HEK293T (cell line): ENCODE data around the gene UBR2.
"Not testable (repeated sequence)": the region's sequence is repeated elsewhere in the genome, so short reads cannot be mapped to it uniquely, and the experiment has no call there.

ENCODE experiments used
- CTCF ChIA-PET: fragments of 350-600 bp; formaldehyde crosslinking; extraction: SDS; loops from one replicate; lab custom pipeline; 2021; ENCODE audit warnings: antibody characterized with exemption, inconsistent platforms; lab: Yijun Ruan, JAX
- POLR2A ChIA-PET: fragments of 350-600 bp; formaldehyde crosslinking; extraction: SDS; loops from one replicate; lab custom pipeline; 2020; ENCODE audit warnings: antibody characterized with exemption, inconsistent platforms; lab: Yijun Ruan, JAX
- DNase-seq: peaks from one replicate; pipeline ENCODE4 v3.0.0; 2012; ENCODE audit warnings: mixed read lengths; ENCODE audit errors: extremely low spot score
- ARNT ChIP-seq: fragments of 450-650 bp; IDR thresholded peaks from 2 replicates; pipeline ENCODE4 v1.6.1; 2017; ENCODE audit warnings: mild to moderate bottlenecking
- BHLHE40 ChIP-seq: fragments of 450-650 bp; IDR thresholded peaks from 2 replicates; pipeline ENCODE4 v1.6.1; 2016; ENCODE audit warnings: mild to moderate bottlenecking, moderate library complexity, borderline replicate concordance
- CTBP1 ChIP-seq: fragments of 450-650 bp; IDR thresholded peaks from 2 replicates; pipeline ENCODE4 v1.6.1; 2016; ENCODE audit warnings: borderline replicate concordance
- ELF4 ChIP-seq: fragments of 450-650 bp; IDR thresholded peaks from 2 replicates; pipeline ENCODE4 v1.6.1; 2017; ENCODE audit warnings: antibody characterized with exemption
- FOXA1 ChIP-seq: fragments of 450-650 bp; IDR thresholded peaks from 2 replicates; pipeline ENCODE4 v1.6.1; 2016; ENCODE audit warnings: mild to moderate bottlenecking
- FOXK2 ChIP-seq: fragments of 450-650 bp; IDR thresholded peaks from 2 replicates; pipeline ENCODE4 v1.6.1; 2016; ENCODE audit warnings: mild to moderate bottlenecking
- FOXM1 ChIP-seq: fragments of 450-650 bp; IDR thresholded peaks from 2 replicates; pipeline ENCODE4 v1.6.1; 2017; ENCODE audit warnings: mild to moderate bottlenecking, borderline replicate concordance
- HDGF ChIP-seq: fragments of 450-650 bp; IDR thresholded peaks from 2 replicates; pipeline ENCODE4 v1.6.1; 2017; ENCODE audit warnings: antibody characterized with exemption, borderline replicate concordance
- L3MBTL2 ChIP-seq: fragments of 450-650 bp; conservative IDR thresholded peaks from 2 replicates; pipeline ENCODE4 v1.6.1; 2016; ENCODE audit warnings: mild to moderate bottlenecking
- LEF1 ChIP-seq: fragments of 450-650 bp; IDR thresholded peaks from 2 replicates; pipeline ENCODE4 v1.6.1; 2017; ENCODE audit warnings: mild to moderate bottlenecking, borderline replicate concordance
- NFRKB ChIP-seq: fragments of 450-650 bp; IDR thresholded peaks from 2 replicates; pipeline ENCODE4 v1.6.1; 2016; ENCODE audit warnings: mild to moderate bottlenecking, moderate library complexity
- SP1 ChIP-seq: fragments of 450-650 bp; IDR thresholded peaks from 2 replicates; pipeline ENCODE4 v1.6.1; 2017
- SUZ12 ChIP-seq: fragments of 450-650 bp; IDR thresholded peaks from 2 replicates; pipeline ENCODE4 v1.6.1; 2016; ENCODE audit warnings: mild to moderate bottlenecking
- TARDBP ChIP-seq: fragments of 450-650 bp; IDR thresholded peaks from 2 replicates; pipeline ENCODE4 v1.6.1; 2016
- ZNF384 ChIP-seq: fragments of 450-650 bp; IDR thresholded peaks from 2 replicates; pipeline ENCODE4 v1.6.1; 2016
- TF ChIP-seq, protein P1 (sequence below): fragments of 450-650 bp; IDR thresholded peaks from 2 replicates; pipeline ENCODE4 v1.6.1; 2016

UBR2 gene

DNA sequence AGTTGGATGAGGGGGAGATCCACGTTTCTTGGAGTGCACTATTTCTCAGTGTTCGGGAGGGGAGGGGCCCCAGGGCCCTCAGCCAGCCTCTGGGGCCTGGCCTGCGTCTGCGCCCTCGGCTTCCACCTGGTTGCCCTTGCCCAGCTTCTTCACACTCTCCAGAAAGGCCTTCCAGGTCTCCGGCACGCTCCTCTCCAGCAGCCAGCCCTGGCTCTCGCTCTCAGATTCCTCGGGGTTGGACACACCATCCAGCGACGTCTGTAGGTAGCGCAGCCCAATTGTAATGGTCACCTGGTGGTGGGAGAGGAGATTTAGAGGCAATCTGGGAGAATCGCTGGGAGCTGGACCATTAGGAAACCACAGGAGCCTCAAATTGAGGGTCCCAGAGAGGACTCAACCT lies 134.4 kb downstream of the UBR2 start:
- DNase-seq = peak; percentile 5
- ChIA-PET POLR2A (interaction anchor here (1.1 kb wide), 1 partner anchor 28 kb away, joined by 3 read pairs; no protein-coding TSS in a partner anchor), CTCF (no interaction called here)
- TF ChIP-seq TARDBP (no peak), ELF4 (no peak)

DNA sequence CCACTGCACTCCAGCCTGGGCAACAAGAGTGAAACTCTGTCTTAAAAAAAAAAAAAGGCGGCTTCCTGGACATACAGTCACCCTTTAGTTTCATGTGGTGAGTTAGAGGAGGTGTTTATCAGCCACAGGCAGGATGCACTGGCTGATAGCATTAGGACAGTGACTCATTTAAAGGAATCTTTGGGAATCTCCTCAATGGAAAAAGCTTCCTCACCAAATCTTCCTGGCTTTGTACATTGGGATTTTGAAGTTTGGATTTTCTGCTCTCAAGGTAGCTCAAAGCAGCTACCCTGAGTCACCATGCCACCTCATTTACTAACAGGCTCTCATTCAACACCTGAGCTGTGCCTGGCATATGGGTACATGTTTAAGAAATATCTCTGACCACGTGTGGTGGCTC lies 138.4 kb downstream of the UBR2 start:
- POLR2A ChIA-PET = interaction anchor here (0.7 kb wide), 1 partner anchor 42 kb away, joined by 3 read pairs; no protein-coding TSS in a partner anchor
- CTCF ChIA-PET = no interaction called here
- TF ChIP-seq CTBP1 (no peak), FOXM1 (no peak), ELF4 (no peak), SP1 (no peak), FOXK2 (no peak), TARDBP (no peak)
- TF ChIP-seq, protein P1, sequence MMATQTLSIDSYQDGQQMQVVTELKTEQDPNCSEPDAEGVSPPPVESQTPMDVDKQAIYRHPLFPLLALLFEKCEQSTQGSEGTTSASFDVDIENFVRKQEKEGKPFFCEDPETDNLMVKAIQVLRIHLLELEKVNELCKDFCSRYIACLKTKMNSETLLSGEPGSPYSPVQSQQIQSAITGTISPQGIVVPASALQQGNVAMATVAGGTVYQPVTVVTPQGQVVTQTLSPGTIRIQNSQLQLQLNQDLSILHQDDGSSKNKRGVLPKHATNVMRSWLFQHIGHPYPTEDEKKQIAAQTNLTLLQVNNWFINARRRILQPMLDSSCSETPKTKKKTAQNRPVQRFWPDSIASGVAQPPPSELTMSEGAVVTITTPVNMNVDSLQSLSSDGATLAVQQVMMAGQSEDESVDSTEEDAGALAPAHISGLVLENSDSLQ = no peak
- no peak for DNase-seq

- DNase-seq, CTCF ChIA-PET: not testable (repeated sequence)
- POLR2A ChIA-PET = interaction anchor here (0.7 kb wide), 1 partner anchor 42 kb away, joined by 3 read pairs; no protein-coding TSS in a partner anchor
Observed at GRCh38 chr6:42702786-42703185, 139.0 kb downstream of the UBR2 start.

DNA sequence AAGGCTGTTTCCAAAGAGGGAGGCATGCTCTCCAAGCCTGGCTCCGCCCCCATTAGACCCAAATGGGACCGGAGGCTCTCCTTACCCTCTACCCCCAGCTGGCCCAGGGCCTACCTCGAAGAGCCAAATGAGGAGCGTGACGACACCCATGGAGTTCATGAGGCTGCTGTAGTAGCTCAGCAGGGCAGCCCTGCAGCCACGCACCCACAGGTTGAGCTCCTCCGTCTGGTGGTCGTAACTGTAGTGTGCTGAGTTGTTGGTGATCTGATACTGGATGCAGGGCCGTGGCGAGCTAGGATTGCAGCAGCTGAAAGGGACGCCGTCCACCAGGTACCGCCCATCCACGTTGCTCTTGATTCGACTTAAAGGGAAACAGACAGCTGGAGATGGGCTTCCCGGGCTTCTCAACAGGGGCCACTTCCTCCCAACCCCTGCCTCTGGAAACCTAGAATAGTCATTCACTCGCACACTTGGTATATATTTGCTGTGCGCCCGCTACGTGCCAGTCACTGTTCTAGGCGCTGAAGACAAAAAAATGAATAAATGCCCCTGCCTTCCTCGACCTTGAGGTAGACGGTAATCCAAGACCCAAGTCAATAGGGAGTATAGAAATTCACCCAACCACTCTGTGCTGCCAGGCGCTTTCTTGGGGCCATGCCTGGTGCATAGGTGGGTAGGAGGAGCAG lies 140.6 kb downstream of the UBR2 start:
- ChIA-PET CTCF (no interaction called here), POLR2A (interaction anchor here (1.2 kb wide), 1 partner anchor 175 kb away, joined by 4 read pairs; the partner anchor contains the start of gene RPL7L1)
- TF ChIP-seq ELF4 = no peak
- no peak for TF ChIP-seq HDGF
- no peak for TF ChIP-seq FOXA1
- TF ChIP-seq NFRKB = no peak
- TF ChIP-seq FOXM1 = no peak
- no peak for TF ChIP-seq TARDBP
- no peak for TF ChIP-seq ZNF384
- no peak for TF ChIP-seq SUZ12
- no peak for TF ChIP-seq FOXK2
- TF ChIP-seq L3MBTL2 = no peak
- TF ChIP-seq BHLHE40 = no peak
- DNase-seq = peak; percentile 5

GRCh38 chr6:42704937-42705374 lies 141.1 kb downstream of the UBR2 start:
- no peak for DNase-seq
- ChIA-PET CTCF (no interaction called here), POLR2A (interaction anchor here (1.2 kb wide), 1 partner anchor 174 kb away, joined by 4 read pairs; the partner anchor contains the start of gene RPL7L1)
- TF ChIP-seq, protein P1 = no peak
- TF ChIP-seq ARNT (no peak), LEF1 (no peak), FOXM1 (no peak), HDGF (no peak), SUZ12 (no peak), FOXA1 (no peak), BHLHE40 (no peak), TARDBP (no peak), NFRKB (no peak)

DNA sequence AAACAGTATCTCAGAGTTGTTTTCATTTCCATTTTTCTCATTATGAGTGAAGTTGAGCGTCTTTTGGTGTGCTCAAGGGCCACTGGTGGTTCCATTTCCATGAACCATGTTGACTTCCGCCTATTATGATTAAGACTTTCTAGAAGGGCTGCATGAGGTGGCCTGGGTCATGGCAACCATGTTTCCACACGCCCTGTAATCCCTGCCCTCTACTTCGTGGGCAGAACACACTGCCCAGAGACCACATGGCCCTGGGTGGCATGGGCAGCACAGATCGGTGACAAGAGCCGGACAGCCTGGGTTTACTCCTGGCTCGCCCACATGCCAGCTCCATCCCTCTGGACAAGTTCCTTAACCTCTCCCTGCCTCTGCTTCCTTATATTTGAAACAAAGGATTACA lies 143.8 kb downstream of the UBR2 start:
- CTCF ChIA-PET = no interaction called here
- POLR2A ChIA-PET = interaction anchor here (1.7 kb wide), 1 partner anchor 172 kb away, joined by 6 read pairs; the partner anchor contains the start of gene RPL7L1
- TF ChIP-seq LEF1 = no peak
- TF ChIP-seq FOXA1 = no peak
- TF ChIP-seq CTBP1 = no peak
- TF ChIP-seq, protein P1 = no peak
- TF ChIP-seq SP1 = no peak
- no peak for TF ChIP-seq FOXM1
- no peak for TF ChIP-seq FOXK2
- TF ChIP-seq L3MBTL2 = no peak
- no peak for TF ChIP-seq NFRKB
- no peak for TF ChIP-seq ZNF384
- no peak for TF ChIP-seq TARDBP
- TF ChIP-seq ARNT = no peak
- no peak for TF ChIP-seq HDGF
- no peak for TF ChIP-seq BHLHE40
- TF ChIP-seq SUZ12 = no peak

GRCh38 chr6:42708096-42708495 lies 144.3 kb downstream of the UBR2 start:
- POLR2A ChIA-PET = interaction anchor here (1.7 kb wide), 1 partner anchor 171 kb away, joined by 6 read pairs; the partner anchor contains the start of gene RPL7L1
- DNase-seq = no peak
- TF ChIP-seq HDGF (no peak), ARNT (no peak), ZNF384 (no peak), TARDBP (no peak), LEF1 (no peak), NFRKB (no peak)
- CTCF ChIA-PET = no interaction called here

More for the DNA sequence above, 143.8 kb downstream of the UBR2 start:
- DNase-seq = no peak
